DND-41 (cell line): ENCODE measurements around the gene MGST2.

ENCODE experiments used
- ATAC-seq: fragments of 200-7000 bp; cut with Tn5 transposase; 3 replicates; pipeline ENCODE4 v1.9.1; 2021; ENCODE audit warnings: low read depth; ENCODE audit not compliant: insufficient read depth
- DNase-seq: peaks from one replicate; pipeline ENCODE4 v3.0.0-alpha.2; 2020
- H2AFZ ChIP-seq: 2 replicates; pipeline ENCODE4 v1.6.0; 2012; ENCODE audit warnings: low read depth, low read length
- H3K27ac ChIP-seq: 2 replicates; pipeline ENCODE4 v1.5.1; 2012; ENCODE audit warnings: low read length, inconsistent platforms
- H3K27me3 ChIP-seq: fragments of 200-600 bp; sonication (generic); 2 replicates; pipeline ENCODE4 v1.6.0; 2012; ENCODE audit warnings: low read length, mild to moderate bottlenecking, inconsistent platforms; ENCODE audit not compliant: insufficient read depth, poor library complexity
- H3K36me3 ChIP-seq: 2 replicates; pipeline ENCODE4 v1.5.1; 2012; ENCODE audit warnings: low read length, inconsistent platforms; ENCODE audit not compliant: insufficient read depth
- H3K4me1 ChIP-seq: 2 replicates; pipeline ENCODE4 v1.5.1; 2012; ENCODE audit warnings: mild to moderate bottlenecking, low read length; ENCODE audit not compliant: insufficient read depth
- H3K4me2 ChIP-seq: 2 replicates; pipeline ENCODE4 v1.6.0; 2012; ENCODE audit warnings: mild to moderate bottlenecking, moderate library complexity, low read length, inconsistent platforms; ENCODE audit not compliant: insufficient read depth
- H3K4me3 ChIP-seq, 2 experiments: fragments of 200-600 bp in 1 of 2; shearing (Covaris generic) in 1 of 2; 2 replicates each; pipeline ENCODE4 v1.5.1; 2012 to 2016; ENCODE audit warnings: inconsistent platforms in 2 of 2, low read length in 2 of 2, mild to moderate bottlenecking in 2 of 2, low read depth in 1 of 2, moderate library complexity in 1 of 2
- H3K79me2 ChIP-seq: 2 replicates; pipeline ENCODE4 v1.6.0; 2012; ENCODE audit warnings: low read length, inconsistent platforms; ENCODE audit not compliant: insufficient read depth
- H3K9ac ChIP-seq: 2 replicates; pipeline ENCODE4 v1.6.0; 2012; ENCODE audit warnings: low read depth, mild to moderate bottlenecking, inconsistent platforms, low read length, moderate library complexity
- H3K9me3 ChIP-seq: 2 replicates; pipeline ENCODE4 v1.5.1; 2012; ENCODE audit warnings: low read length, moderate library complexity, mild to moderate bottlenecking, inconsistent platforms; ENCODE audit not compliant: insufficient read depth, severe bottlenecking
- H4K20me1 ChIP-seq: 2 replicates; pipeline ENCODE4 v1.6.0; 2012; ENCODE audit warnings: low read length; ENCODE audit not compliant: insufficient read depth
- EZH2 ChIP-seq: IDR thresholded peaks from 3 replicates; pipeline ENCODE4 v1.6.1; 2012; ENCODE audit warnings: borderline replicate concordance, low read depth, mild to moderate bottlenecking, moderate library complexity, low read length, inconsistent platforms; ENCODE audit not compliant: severe bottlenecking
- TF ChIP-seq, protein P1 (sequence below): IDR thresholded peaks from 2 replicates; pipeline ENCODE4 v1.5.1; 2012; ENCODE audit warnings: borderline replicate concordance, low read length, moderate library complexity, mild to moderate bottlenecking; ENCODE audit not compliant: poor library complexity, severe bottlenecking; ENCODE audit errors: extremely low read depth

MGST2 gene

DNA sequence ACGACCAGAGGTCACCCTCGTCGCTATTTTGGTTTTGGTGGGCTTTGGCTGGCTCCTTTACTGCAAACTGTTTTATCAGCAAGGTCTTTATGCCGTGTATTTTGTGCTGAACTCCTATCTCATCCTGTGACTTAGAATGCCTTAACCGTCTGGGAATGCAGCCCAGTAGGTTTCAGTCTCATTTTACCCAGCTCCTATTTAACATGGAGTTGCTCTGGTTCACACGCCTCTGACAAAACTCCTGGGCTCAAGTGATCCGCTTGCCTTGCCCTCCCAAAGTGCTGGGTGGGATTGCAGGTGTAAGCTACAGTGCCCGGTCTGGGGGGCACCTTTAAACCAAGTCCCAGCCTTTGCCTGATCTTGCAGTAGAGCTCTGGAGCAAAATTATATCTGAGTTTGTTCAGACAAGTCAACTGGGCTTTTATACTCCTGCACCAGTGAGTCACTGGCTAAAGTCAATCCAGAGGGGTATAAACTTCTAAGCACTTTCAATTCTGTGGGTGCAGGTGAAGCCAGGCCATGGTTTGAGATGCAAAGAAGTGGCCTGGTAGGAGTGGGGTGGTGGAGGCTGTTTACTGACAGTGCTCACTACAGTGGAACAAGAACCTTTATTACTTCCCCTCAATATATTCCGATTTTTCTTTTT is 50.2 kb downstream of the MGST2 start:
- Histone ChIP-seq H3K4me3 (no peak overlapping the region), H3K4me1 (no peaks in the 10 kb centered on the region), H3K79me2 (no peaks in the 10 kb centered on the region), H3K9ac (no peak overlapping the region), H4K20me1 (no peaks in the 10 kb centered on the region), H3K36me3 (peaks cover 21% of the 10 kb centered on the region), H3K27me3 (no peaks in the 10 kb centered on the region), H3K9me3 (no peaks in the 10 kb centered on the region), H3K27ac (no peak overlapping the region), H2AFZ (no peak overlapping the region), H3K4me2 (no peak overlapping the region)
- TF ChIP-seq, protein P1, sequence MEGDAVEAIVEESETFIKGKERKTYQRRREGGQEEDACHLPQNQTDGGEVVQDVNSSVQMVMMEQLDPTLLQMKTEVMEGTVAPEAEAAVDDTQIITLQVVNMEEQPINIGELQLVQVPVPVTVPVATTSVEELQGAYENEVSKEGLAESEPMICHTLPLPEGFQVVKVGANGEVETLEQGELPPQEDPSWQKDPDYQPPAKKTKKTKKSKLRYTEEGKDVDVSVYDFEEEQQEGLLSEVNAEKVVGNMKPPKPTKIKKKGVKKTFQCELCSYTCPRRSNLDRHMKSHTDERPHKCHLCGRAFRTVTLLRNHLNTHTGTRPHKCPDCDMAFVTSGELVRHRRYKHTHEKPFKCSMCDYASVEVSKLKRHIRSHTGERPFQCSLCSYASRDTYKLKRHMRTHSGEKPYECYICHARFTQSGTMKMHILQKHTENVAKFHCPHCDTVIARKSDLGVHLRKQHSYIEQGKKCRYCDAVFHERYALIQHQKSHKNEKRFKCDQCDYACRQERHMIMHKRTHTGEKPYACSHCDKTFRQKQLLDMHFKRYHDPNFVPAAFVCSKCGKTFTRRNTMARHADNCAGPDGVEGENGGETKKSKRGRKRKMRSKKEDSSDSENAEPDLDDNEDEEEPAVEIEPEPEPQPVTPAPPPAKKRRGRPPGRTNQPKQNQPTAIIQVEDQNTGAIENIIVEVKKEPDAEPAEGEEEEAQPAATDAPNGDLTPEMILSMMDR: no peak
- no peak for TF ChIP-seq EZH2
- ATAC-seq (no peak), DNase-seq (no peak)

DNA sequence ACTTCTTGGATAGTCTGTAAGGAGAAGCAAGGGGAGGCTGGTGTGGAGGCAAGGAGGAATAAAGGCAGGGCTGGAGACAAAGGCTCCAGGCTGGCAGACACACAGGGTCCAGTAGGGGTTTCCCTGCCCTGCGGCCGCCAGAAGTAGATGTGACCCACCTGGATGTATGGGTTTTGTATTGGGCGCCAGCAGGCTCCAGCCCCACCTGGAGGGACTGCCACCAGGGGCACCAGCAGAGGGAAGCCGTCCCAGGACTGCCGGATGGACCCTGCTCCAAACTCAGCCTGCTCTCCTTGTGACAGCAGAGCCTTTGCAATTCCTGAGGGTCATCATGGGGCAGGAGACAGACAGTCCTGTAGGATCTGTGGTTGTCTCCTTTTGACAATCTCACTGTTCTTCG is 52.7 kb downstream of the MGST2 start:
- H3K27ac ChIP-seq: no peak overlapping the region
- no peaks in the 10 kb centered on the region for H3K79me2 ChIP-seq
- no peak overlapping the region for H3K4me3 ChIP-seq
- no peaks in the 10 kb centered on the region for H3K9me3 ChIP-seq
- H3K4me1 ChIP-seq: no peaks in the 10 kb centered on the region
- DNase-seq: no peak
- TF ChIP-seq, protein P1: no peak
- no peak for TF ChIP-seq EZH2
- no peak overlapping the region for H2AFZ ChIP-seq
- H3K4me2 ChIP-seq: no peak overlapping the region
- H4K20me1 ChIP-seq: no peaks in the 10 kb centered on the region
- peaks cover 21% of the 10 kb centered on the region for H3K36me3 ChIP-seq
- no peaks in the 10 kb centered on the region for H3K27me3 ChIP-seq
- H3K9ac ChIP-seq: no peak overlapping the region
- no peak for ATAC-seq

DNA sequence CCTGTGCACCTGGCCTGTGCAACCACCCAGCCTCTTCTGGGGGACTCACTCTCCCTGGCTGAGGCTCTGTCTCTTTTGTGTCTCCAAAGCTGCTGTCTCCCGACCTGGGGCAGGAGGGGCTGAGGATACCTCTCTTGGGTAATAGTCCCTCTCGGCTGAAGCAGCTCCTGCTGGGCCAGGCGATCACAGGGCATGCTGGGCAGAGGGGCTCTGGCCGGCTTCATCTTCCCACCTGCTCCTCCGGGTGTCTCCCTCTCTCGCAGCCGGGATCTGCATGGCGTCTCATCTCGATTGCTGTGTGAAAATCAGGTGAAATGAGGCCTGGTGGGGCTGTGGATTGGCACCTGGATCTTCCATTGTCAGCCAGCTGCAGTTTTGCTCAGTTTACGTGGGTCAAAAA is 53.2 kb downstream of the MGST2 start:
- Histone ChIP-seq H4K20me1 (no peaks in the 10 kb centered on the region), H3K9me3 (no peaks in the 10 kb centered on the region), H2AFZ (no peak overlapping the region), H3K4me2 (no peak overlapping the region), H3K27ac (no peak overlapping the region), H3K27me3 (no peaks in the 10 kb centered on the region), H3K79me2 (no peaks in the 10 kb centered on the region), H3K36me3 (peaks cover 21% of the 10 kb centered on the region), H3K4me3 (no peak overlapping the region), H3K4me1 (no peaks in the 10 kb centered on the region), H3K9ac (no peak overlapping the region)
- ATAC-seq (no peak), DNase-seq (no peak)
- TF ChIP-seq, protein P1: no peak
- TF ChIP-seq EZH2: no peak
